ENCODE results near the gene PLD5. TPM values are rescaled to one million over a fixed set of nuclear protein-coding genes. Genes with fewer than 3 reads are reported as not detected.

The PLD5 gene
- total and polyA plus RNA-seq, 2 donors (not counting 3 experiments of a cell fraction or from before 2014, with no cell fraction given) = not detected

- dilution Hi-C loops (cut with MboI; ENCODE audit: extremely low pct_ligation_motif_present, low sequenced_read_pairs) = no loop called here
- H3K9me3 ChIP-seq (replicated peaks; ENCODE audit: control insufficient read depth, insufficient read depth, low read length) = no peaks in the 10 kb centered on the region
- TF ChIP-seq MAX (IDR thresholded peaks at IDR 0.05; ENCODE audit: insufficient read depth, insufficient read length) = no peak
- no peak for TF ChIP-seq EZH2 (IDR thresholded peaks at IDR 0.05; ENCODE audit: borderline replicate concordance, low read depth, low read length, severe bottlenecking)
- no peak for TF ChIP-seq FOS (IDR thresholded peaks at IDR 0.05; ENCODE audit: borderline replicate concordance, insufficient read depth, low read length)
- no peak for TF ChIP-seq POLR2A (IDR thresholded peaks at IDR 0.05; ENCODE audit: low read depth, low read length)
- TF ChIP-seq POLR2AphosphoS5 (IDR thresholded peaks at IDR 0.05; ENCODE audit: insufficient read depth, low read depth, low read length) = no peak
- TF ChIP-seq MYC (IDR thresholded peaks at IDR 0.05; ENCODE audit: low read depth, low read length) = no peak
- no peak for TF ChIP-seq JUN (IDR thresholded peaks at IDR 0.05; ENCODE audit: borderline replicate concordance, insufficient read depth, insufficient read length, low read depth)
- no peak for TF ChIP-seq CTCF (IDR thresholded peaks at IDR 0.05; ENCODE audit: extremely low read depth in 1 of 2, insufficient read depth in 1 of 2, low read depth in 1 of 2, low read length in 2 of 2)
- TF ChIP-seq GATA2 (IDR thresholded peaks at IDR 0.05; ENCODE audit: insufficient read depth, insufficient read length, low read depth, low read length) = no peak
- BruUV-seq (replicated peaks) = no TSS peak
- no peaks in the 10 kb centered on the region for H3K4me1 ChIP-seq (ENCODE audit: control insufficient read depth, extremely low read depth, insufficient read depth, low read length)
- no peaks in the 10 kb centered on the region for H3K36me3 ChIP-seq (ENCODE audit: control insufficient read depth in 2 of 2, extremely low read depth in 1 of 2, insufficient read depth in 2 of 2, low read length in 2 of 2)
- no peaks in the 10 kb centered on the region for H3K27me3 ChIP-seq (ENCODE audit: control insufficient read depth in 2 of 2, insufficient read depth in 2 of 2, low read length in 2 of 2)
- H2AFZ ChIP-seq (ENCODE audit: low read depth, low read length) = no peak overlapping the region
- no peak overlapping the region for H3K4me2 ChIP-seq (ENCODE audit: insufficient read depth, low read length)
- H3K27ac ChIP-seq (ENCODE audit: insufficient read depth, low read depth, low read length) = no peak overlapping the region
- ChIA-PET CTCF (no interaction called here), POLR2A (no interaction called here)
- no peaks in the 10 kb centered on the region for H3K9me1 ChIP-seq (replicated peaks; ENCODE audit: control insufficient read depth, extremely low read depth, insufficient read depth, low read length)
- intact Hi-C loops (cut with micrococcal nuclease) = no loop called here
- no peaks in the 10 kb centered on the region for H4K20me1 ChIP-seq (replicated peaks; ENCODE audit: control insufficient read depth, extremely low read depth, insufficient read depth, low read length)
- DNase-seq (ENCODE audit: low read depth, low spot score) = no peak
- no peaks in the 10 kb centered on the region for H3K79me2 ChIP-seq (ENCODE audit: control insufficient read depth, insufficient read depth, low read length)
- H3K4me3 ChIP-seq (replicated peaks in 1 of 3; ENCODE audit: insufficient read depth in 1 of 3, low read depth in 1 of 3, low read length in 3 of 3) = no peak overlapping the region
- no peak overlapping the region for H3K9ac ChIP-seq (replicated peaks; ENCODE audit: extremely low read depth, insufficient read depth, low read length)
- no peak for FAIRE-seq
Observed at GRCh38 chr1:242128951-242129502, 395.5 kb downstream of the PLD5 start.

All from endothelial cell of umbilical vein (primary cell).